Tongue (tissue), 2 donors: ENCODE measurements around the gene CDK14. TPM values are rescaled to one million over a fixed set of nuclear protein-coding genes. Genes with fewer than 3 reads are reported as not detected.

Source experiments
- DNase-seq: peaks from one replicate; pipeline ENCODE4 v3.0.0-alpha.2; 2015
- total RNA-seq: library from RNA; depleted of rRNA; stranded (reverse); fragments of >200 nt; gene quantifications from one replicate; pipeline ENCODE4 v1.2.3, GENCODE V29; 2014

CDK14 gene
- total RNA-seq, 1 donor from 2014 or later, result 29.3 TPM

- DNase-seq, result no peak
Measured at GRCh38 chr7:91107460-91107859, 511.3 kb downstream of the CDK14 start.

- no peak for DNase-seq
Measured at GRCh38 chr7:91109200-91109599, 513.1 kb downstream of the CDK14 start.

DNA sequence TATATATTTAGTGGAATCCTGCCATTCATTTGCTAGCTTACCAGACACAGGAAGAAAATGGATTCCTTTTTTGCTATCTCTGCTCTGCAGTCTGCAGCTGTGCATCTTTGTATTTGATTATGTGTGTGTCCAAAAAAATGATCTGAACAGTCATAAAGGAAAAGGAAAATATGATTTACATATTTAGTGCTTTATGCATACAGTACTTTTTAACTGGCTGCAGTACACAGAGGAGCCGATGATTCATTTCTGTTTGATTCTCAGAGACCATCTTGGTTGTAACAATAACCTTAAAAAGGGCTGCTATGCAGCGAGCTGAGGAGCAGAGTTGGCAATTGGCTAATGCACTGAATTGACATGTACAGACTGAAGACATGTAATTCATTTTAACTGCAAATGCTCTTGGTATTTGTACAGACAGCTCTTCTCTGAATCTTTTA, 516.8 kb downstream of the CDK14 start:
- peak; percentile 24 for DNase-seq

DNA sequence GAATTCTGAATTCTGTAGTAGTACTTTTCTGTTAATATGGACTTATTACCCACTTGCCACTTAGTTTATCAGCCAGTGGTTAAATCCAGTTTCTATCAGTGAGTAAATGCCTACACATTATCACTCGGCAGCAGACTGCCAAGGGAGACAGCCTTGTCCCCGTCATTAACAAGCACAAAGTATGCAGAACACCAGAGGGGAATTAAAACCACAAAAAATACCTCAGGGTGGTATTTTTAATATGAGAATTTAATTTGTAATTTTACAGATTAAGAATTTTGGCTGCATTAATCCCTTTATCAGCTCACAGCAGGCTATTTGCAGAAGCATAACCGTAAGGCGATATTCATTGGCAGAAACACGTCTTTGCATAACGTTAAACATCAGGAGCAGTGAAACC, 518.1 kb downstream of the CDK14 start:
- DNase-seq, result no peak

GRCh38 chr7:91126762-91127161, 530.6 kb downstream of the CDK14 start:
- no peak for DNase-seq

- no peak for DNase-seq
Measured at GRCh38 chr7:91127325-91127724, 531.2 kb downstream of the CDK14 start.

GRCh38 chr7:91127959-91128358, 531.8 kb downstream of the CDK14 start:
- no peak for DNase-seq

GRCh38 chr7:91128683-91129348, 532.7 kb downstream of the CDK14 start:
- DNase-seq, result no peak

- DNase-seq, result no peak
Measured at GRCh38 chr7:91135300-91135699, 539.2 kb downstream of the CDK14 start.

- no peak for DNase-seq
Measured at GRCh38 chr7:91135703-91136430, 539.7 kb downstream of the CDK14 start.

DNA sequence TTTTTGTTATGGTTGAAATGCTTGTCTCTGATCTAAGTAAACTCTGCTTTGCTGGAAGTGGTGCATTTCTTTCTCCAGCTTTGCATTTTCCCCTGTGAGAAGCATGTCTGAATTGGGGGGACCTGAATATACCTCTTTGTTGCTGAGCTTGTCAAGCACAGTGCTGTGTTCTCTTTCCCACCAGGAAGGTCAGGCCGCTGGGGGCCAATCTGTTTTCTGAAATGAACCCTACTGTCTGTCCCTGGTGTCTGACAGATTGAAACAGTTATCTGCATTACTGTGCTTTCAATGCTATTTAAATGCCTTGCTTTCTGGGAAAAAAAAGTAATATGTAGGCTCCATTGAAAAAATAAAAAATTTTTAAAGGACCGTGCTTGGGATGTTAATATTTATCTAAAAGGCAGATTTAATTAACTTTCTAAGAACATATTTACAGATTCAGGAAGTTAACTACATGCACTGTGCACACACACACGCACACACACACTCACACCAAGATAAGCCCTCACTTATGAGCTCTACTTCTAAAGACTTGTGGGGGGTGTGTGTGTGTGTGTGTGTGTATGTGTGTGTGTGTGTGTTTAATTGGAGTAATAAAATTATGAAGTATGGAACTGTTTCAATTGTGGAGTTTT, 541.1 kb downstream of the CDK14 start:
- DNase-seq, result no peak

DNA sequence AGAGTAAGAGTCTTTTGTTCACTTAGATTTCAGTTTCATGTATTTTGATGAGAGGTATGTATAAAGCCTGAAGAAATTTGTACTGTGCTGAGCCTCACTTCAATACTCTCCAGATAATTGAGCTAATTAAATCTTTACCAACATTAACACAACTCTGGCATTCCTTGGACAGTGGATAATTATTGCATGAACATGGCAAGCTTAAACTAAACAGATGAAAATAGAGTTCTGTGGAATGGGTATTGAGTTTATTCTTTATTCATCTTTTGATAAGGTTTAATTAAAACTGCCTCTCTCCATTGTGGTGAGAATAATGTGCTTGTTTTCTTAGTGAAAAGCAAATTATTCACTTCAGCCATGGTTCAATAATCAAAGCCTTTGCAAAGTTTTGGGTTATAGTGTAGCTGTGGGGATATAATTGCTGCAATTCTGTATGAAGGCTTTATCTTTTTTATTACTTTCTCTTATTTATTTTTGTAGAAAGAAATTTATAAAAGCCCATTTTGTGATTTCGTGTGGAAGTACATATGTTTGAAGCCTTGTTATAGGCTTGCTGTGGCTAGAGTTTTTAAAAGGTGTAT, 541.8 kb downstream of the CDK14 start:
- DNase-seq, result no peak

GRCh38 chr7:91140286-91140685, 544.2 kb downstream of the CDK14 start:
- DNase-seq, result no peak

DNA sequence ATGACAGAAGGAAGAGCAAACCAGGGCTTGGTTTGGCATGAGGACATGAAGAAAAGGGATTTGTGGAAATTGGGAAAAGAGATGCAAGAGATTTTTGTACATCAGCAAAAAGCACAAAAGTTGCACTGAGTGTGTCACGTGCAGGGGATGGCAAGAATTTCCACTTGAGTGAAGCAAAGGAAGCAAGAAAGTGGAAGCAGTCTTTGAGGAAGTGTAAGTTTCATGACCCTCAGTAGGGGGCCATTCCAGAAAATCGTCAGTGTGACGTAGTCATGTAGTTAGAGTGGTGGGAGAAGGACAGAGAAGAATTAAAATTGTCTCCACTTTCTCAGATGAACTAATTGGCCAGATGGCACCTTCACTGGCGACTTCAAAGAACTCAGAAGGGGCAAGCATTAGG, 544.9 kb downstream of the CDK14 start:
- DNase-seq, result no peak

DNA sequence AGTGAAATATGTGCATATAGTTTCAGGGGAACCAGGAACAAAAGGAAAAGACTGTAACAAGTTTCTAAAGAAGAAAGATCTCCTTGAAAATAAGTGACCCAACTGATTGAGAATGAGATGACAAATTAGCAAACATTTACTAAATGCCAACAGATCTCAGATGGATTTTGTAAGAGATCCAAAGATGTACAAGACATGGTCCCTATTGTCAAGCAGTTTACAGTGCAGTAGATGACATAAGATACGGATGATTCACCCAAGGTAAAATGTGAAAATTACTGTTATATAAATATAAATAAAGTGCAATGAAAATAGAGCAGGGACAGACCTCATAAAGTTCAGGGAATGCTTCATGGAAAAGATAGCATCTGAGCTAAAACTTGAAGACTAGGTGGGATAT, 546.6 kb downstream of the CDK14 start:
- DNase-seq, result no peak

DNA sequence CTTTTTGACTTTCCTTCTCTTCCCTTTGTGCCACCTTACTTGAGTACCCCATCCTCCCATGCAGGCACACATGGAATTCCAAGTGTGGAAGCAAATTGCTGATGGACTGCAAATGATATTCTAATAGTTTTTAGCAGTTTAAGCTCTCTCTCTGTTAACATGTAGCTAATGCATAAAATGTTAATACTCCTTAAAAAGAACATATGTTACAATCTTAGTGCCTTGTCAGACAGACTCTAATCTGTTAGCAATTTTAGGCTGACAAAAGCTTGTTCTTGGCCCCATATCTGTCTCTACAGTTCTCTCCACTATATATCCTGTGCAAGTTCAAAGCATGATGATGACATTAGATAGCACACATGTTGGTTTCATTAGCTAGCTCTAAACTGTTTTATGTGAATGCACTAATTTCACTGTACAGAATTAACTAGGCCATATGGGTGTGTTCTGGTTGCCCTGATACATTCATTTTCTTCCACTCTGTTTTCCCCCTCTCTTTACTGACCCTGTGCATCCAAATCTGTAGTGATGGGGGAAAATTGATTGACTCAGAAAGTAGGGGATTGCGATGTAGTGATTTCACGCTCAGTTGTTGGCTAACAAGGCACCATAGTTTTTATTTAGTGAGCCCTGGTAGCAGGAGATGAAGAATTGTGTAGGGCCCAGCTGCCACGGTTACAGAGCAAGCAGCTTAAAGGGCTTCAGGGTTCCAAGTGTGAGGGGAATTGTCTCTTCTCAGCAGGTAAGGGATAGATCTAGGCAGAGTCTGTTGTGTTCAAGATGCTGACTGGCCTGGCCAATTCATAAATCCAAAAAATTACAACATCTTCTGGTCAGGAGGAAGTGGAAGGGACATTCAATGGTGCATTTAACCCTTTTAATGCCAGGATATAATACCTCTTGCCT, 553.5 kb downstream of the CDK14 start:
- no peak for DNase-seq

DNA sequence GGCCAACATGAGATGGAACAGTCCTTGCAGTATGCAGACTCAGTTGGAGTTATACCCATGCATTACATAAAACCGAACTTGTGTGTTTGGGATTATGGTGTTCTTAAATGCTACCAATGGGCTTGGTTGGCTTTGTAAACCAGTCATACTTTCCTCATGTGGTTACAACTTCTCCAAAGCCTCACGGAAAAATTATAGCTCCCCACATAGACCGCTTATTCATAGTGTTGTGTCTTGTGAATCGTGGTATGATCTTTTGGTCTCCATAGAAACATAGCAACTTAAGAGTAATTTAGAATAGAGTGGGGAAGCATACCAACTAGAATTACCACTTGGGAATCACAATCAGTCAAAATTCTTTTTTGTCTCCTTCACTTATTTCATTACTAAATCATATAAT, 555.8 kb downstream of the CDK14 start:
- DNase-seq, result no peak

DNA sequence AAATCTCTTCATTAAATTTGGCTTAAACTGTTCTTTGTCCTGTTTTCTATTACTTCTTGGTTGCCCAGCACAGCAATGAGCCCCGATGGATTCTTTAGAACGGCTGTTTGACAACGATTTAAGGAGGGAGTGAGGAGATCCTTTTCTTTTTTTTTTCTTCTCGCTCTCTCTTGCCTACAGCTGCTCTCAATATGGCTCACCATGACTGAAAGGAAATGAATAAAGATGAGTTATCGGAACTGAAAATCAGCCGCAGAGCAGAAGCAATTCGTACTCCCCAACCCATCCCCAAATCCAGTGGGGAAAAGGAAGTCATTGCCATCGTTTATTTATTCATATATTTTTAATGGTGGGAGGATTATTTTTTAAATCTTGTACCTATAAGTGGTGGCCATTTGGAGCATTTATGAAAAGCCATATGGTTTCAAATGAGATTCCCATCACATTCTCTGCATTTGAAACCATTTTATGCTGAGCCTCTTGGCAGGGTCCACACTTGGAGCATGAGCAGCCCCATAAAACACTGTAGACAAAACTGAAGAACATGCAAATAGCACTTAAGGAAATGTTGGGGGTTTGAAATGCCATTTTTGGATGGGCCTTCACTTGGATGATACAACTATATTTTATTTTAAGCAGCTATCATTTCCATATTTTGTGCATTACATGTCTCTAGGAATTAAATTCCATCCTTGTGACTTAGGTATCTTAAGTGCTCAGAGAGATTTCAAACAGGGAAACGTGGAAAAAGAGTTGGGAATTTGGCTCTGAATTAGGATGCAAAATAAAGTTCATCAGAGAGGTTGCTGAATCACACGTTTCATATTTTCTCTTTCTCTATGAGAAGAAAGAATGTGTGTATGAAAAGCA, 560.4 kb downstream of the CDK14 start:
- no peak for DNase-seq

DNA sequence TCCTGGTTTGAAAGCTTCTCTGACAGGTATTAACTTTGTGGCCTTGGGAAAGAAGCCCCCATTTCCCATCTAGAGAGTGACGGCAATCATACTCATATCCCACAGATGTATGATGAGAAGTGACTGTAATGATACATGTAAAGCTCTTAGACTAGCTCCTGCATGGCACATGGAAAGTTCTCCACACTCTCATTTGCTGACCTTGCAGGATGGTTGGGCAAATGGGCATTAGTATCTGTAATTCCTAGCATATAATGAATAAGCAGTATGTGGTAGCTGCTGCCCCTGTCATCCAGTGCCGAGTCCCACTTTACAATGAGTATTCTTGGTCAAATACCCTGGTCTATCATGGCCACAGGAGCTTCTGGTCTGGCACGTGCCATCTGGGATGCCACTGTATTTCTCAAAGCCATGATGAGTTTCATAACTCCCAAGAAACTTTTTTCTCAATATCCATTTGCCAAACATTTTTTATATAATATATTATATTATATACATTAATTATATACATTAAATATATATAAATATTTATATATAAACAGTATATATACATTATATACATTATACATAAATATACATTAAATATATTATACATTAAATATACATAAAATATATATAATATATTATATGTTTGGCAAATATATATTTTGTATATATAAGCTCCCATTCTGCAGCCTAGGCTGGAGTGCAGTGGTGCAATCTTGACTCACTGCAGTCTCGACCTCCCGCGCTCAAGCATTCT, 561.6 kb downstream of the CDK14 start:
- no peak for DNase-seq

- no peak for DNase-seq
Measured at GRCh38 chr7:91162436-91162835, 566.3 kb downstream of the CDK14 start.
